Measurements from ENCODE around the gene TTC8.

Gene TTC8

DNA sequence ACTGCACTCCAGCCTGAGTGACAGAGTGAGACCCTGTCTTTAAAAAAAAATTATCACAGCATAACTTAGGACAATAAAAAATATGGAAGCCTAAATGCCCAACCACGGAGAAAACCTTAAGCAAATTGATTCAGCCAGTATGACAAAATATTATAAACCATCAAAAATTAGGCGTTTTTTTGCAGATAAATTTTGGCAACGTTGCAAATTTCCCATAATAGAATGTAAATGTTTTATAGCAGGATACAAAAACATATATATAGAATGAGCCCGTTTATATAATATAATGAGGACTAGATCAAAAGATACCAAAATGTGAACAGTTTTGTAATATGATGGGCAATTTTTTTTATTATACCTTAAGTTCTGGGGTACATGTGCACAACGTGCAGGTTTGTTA is 24.9 kb upstream of the TTC8 start:
- no peak overlapping the region for H2AFZ ChIP-seq (ENCODE audit: low read length)
- H3K4me3 ChIP-seq (ENCODE audit: low read length) = no peak overlapping the region
- H3K9ac ChIP-seq (ENCODE audit: low read length) = no peak overlapping the region
- no peaks in the 10 kb centered on the region for H3K27me3 ChIP-seq (replicated peaks; ENCODE audit: insufficient read depth, low read length)
- H4K20me1 ChIP-seq (ENCODE audit: insufficient read depth, low read length) = no peaks in the 10 kb centered on the region
- no peaks in the 10 kb centered on the region for H3K9me3 ChIP-seq (replicated peaks; ENCODE audit: insufficient read depth, low read length)
- no peak for DNase-seq
- no peaks in the 10 kb centered on the region for H3K9me2 ChIP-seq (replicated peaks; ENCODE audit: insufficient read depth, low read length)
- no peaks in the 10 kb centered on the region for H3K4me1 ChIP-seq (ENCODE audit: low read length)
- H3K27ac ChIP-seq (ENCODE audit: low read length) = no peak overlapping the region
- H3K36me3 ChIP-seq (replicated peaks; ENCODE audit: insufficient read depth, low read length) = no peaks in the 10 kb centered on the region
- no peaks in the 10 kb centered on the region for H3F3A ChIP-seq (ENCODE audit: insufficient read depth, low read length)
- TF ChIP-seq EZH2phosphoT487 (IDR thresholded peaks at IDR 0.05; ENCODE audit: low read length) (no peak), EZH2 (optimal IDR thresholded peaks at IDR 0.05; ENCODE audit: low read depth, low read length) (no peak)
- TF ChIP-seq, protein P1, sequence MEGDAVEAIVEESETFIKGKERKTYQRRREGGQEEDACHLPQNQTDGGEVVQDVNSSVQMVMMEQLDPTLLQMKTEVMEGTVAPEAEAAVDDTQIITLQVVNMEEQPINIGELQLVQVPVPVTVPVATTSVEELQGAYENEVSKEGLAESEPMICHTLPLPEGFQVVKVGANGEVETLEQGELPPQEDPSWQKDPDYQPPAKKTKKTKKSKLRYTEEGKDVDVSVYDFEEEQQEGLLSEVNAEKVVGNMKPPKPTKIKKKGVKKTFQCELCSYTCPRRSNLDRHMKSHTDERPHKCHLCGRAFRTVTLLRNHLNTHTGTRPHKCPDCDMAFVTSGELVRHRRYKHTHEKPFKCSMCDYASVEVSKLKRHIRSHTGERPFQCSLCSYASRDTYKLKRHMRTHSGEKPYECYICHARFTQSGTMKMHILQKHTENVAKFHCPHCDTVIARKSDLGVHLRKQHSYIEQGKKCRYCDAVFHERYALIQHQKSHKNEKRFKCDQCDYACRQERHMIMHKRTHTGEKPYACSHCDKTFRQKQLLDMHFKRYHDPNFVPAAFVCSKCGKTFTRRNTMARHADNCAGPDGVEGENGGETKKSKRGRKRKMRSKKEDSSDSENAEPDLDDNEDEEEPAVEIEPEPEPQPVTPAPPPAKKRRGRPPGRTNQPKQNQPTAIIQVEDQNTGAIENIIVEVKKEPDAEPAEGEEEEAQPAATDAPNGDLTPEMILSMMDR (IDR thresholded peaks at IDR 0.05; ENCODE audit: low read length) = no peak
- no peaks in the 10 kb centered on the region for H3K79me2 ChIP-seq (ENCODE audit: low read length)
- H3K4me2 ChIP-seq (ENCODE audit: low read depth, low read length) = no peak overlapping the region

DNA sequence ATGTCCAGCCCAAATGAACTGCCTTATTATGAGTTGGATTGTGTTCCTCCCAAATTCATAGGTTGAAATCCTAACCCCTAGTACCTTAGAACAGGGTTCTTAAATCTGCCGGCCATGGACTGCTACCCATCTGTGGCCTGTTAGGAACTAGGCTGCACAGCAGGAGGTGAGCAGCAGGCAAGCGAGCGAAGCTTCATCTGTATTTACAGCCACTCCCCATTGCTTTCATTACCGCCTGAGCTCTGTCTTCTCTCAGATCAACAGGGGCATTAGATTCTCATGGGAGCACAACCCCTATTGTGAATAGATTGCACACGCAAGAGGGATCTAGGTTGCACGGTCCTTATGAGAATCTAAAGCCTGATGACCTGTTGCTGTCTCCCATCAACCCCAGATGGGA is 21.9 kb upstream of the TTC8 start:
- Histone ChIP-seq H3K9me3 (replicated peaks; ENCODE audit: insufficient read depth, low read length) (no peaks in the 10 kb centered on the region), H3F3A (ENCODE audit: insufficient read depth, low read length) (no peaks in the 10 kb centered on the region), H3K9me2 (replicated peaks; ENCODE audit: insufficient read depth, low read length) (no peaks in the 10 kb centered on the region), H3K4me3 (ENCODE audit: low read length) (no peak overlapping the region), H3K36me3 (replicated peaks; ENCODE audit: insufficient read depth, low read length) (no peaks in the 10 kb centered on the region), H4K20me1 (ENCODE audit: insufficient read depth, low read length) (no peaks in the 10 kb centered on the region), H3K4me1 (ENCODE audit: low read length) (no peaks in the 10 kb centered on the region), H3K27ac (ENCODE audit: low read length) (no peak overlapping the region), H3K9ac (ENCODE audit: low read length) (no peak overlapping the region), H3K4me2 (ENCODE audit: low read depth, low read length) (no peak overlapping the region), H2AFZ (ENCODE audit: low read length) (no peak overlapping the region), H3K79me2 (ENCODE audit: low read length) (no peaks in the 10 kb centered on the region), H3K27me3 (replicated peaks; ENCODE audit: insufficient read depth, low read length) (no peaks in the 10 kb centered on the region)
- no peak for DNase-seq
- TF ChIP-seq, protein P1 (IDR thresholded peaks at IDR 0.05; ENCODE audit: low read length) = no peak

DNA sequence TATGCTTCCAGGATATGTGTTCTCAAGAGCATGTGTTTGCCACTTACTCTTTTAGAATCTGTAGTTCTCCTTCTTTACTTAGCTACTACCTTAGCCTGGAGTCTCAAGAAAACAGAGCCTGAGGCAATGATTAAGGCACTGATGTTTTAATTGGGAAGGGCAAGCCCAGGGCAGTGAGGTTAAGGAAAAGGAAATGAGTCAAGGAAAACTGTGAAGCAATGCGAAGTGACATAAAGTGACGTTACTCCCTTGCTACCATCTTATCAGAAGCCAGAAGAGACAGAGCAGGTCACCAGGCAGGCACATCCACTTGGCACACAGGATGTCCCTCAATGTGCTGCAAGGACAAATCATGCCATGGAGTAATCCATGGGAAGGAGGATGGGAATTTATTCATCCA is 20.4 kb upstream of the TTC8 start:
- no peaks in the 10 kb centered on the region for H3K9me2 ChIP-seq (replicated peaks; ENCODE audit: insufficient read depth, low read length)
- H2AFZ ChIP-seq (ENCODE audit: low read length) = no peak overlapping the region
- H3K9me3 ChIP-seq (replicated peaks; ENCODE audit: insufficient read depth, low read length) = no peaks in the 10 kb centered on the region
- H3K9ac ChIP-seq (ENCODE audit: low read length) = no peak overlapping the region
- DNase-seq = no peak
- no peaks in the 10 kb centered on the region for H3K4me1 ChIP-seq (ENCODE audit: low read length)
- H3K79me2 ChIP-seq (ENCODE audit: low read length) = no peaks in the 10 kb centered on the region
- H3K36me3 ChIP-seq (replicated peaks; ENCODE audit: insufficient read depth, low read length) = no peaks in the 10 kb centered on the region
- no peaks in the 10 kb centered on the region for H4K20me1 ChIP-seq (ENCODE audit: insufficient read depth, low read length)
- H3K27me3 ChIP-seq (replicated peaks; ENCODE audit: insufficient read depth, low read length) = no peaks in the 10 kb centered on the region
- no peaks in the 10 kb centered on the region for H3F3A ChIP-seq (ENCODE audit: insufficient read depth, low read length)
- no peak overlapping the region for H3K4me3 ChIP-seq (ENCODE audit: low read length)
- TF ChIP-seq EZH2phosphoT487 (IDR thresholded peaks at IDR 0.05; ENCODE audit: low read length) = no peak
- TF ChIP-seq, protein P1 (IDR thresholded peaks at IDR 0.05; ENCODE audit: low read length) = no peak
- no peak for TF ChIP-seq EZH2 (optimal IDR thresholded peaks at IDR 0.05; ENCODE audit: low read depth, low read length)
- no peak overlapping the region for H3K27ac ChIP-seq (ENCODE audit: low read length)
- H3K4me2 ChIP-seq (ENCODE audit: low read depth, low read length) = no peak overlapping the region

DNA sequence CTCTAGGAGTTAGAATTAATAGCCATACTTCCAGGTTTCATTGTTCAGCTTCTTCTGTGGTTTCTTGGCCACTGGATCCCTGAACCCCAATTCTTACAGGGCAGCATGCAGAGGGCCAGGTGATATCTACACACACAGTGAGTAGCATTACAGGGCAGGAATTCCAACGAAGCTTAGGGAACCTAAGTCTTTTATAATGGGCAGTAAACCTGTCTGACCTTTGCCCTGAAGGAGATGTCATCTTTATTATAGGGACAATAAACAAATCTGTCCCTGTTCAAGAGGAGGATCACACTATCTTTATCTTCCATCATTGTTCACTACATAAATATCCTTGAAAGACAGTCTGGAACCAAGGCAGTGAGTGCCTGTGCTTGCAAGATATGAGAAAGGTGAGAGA is 20.0 kb upstream of the TTC8 start:
- Histone ChIP-seq H4K20me1 (ENCODE audit: insufficient read depth, low read length) (no peaks in the 10 kb centered on the region), H3F3A (ENCODE audit: insufficient read depth, low read length) (no peaks in the 10 kb centered on the region), H3K36me3 (replicated peaks; ENCODE audit: insufficient read depth, low read length) (no peaks in the 10 kb centered on the region), H3K4me1 (ENCODE audit: low read length) (no peaks in the 10 kb centered on the region), H3K9ac (ENCODE audit: low read length) (no peak overlapping the region), H3K4me2 (ENCODE audit: low read depth, low read length) (no peak overlapping the region), H2AFZ (ENCODE audit: low read length) (no peak overlapping the region), H3K9me3 (replicated peaks; ENCODE audit: insufficient read depth, low read length) (no peaks in the 10 kb centered on the region), H3K27me3 (replicated peaks; ENCODE audit: insufficient read depth, low read length) (no peaks in the 10 kb centered on the region), H3K4me3 (ENCODE audit: low read length) (no peak overlapping the region), H3K79me2 (ENCODE audit: low read length) (no peaks in the 10 kb centered on the region), H3K9me2 (replicated peaks; ENCODE audit: insufficient read depth, low read length) (no peaks in the 10 kb centered on the region), H3K27ac (ENCODE audit: low read length) (no peak overlapping the region)
- DNase-seq = no peak
- TF ChIP-seq EZH2 (optimal IDR thresholded peaks at IDR 0.05; ENCODE audit: low read depth, low read length) (no peak), EZH2phosphoT487 (IDR thresholded peaks at IDR 0.05; ENCODE audit: low read length) (no peak)
- TF ChIP-seq, protein P1 (IDR thresholded peaks at IDR 0.05; ENCODE audit: low read length) = no peak

Measured in MM.1S (cell line).